Panc1 (cell line): ENCODE results near the gene VCPKMT. TPM values are rescaled to one million over a fixed set of nuclear protein-coding genes. Genes with fewer than 3 reads are reported as not detected.

ENCODE experiments used
- ATAC-seq: fragments of 200-7000 bp; cut with Tn5 transposase; 2 replicates; pipeline ENCODE4 v1.9.1; 2020; ENCODE audit warnings: mild to moderate bottlenecking, moderate library complexity
- BruUV-seq: library from RNA; stranded (reverse); fragments of 400-500 nt; replicated peaks from 2 replicates; lab custom pipeline; 2021; lab: Mats Ljungman, UMichigan
- CTCF ChIA-PET: fragments of 300-600 bp; sonication (Branson Sonifier 250); formaldehyde crosslinking; loops from one replicate; lab custom pipeline; 2022; ENCODE audit warnings: antibody characterized with exemption; lab: Charles Lee
- POLR2A ChIA-PET: fragments of 300-600 bp; sonication (Branson Sonifier 250); formaldehyde crosslinking; loops from one replicate; lab custom pipeline; 2022; ENCODE audit warnings: antibody characterized with exemption; lab: Charles Lee
- DNase-seq: peaks from one replicate; pipeline ENCODE4 v3.0.0-alpha.2; 2010; ENCODE audit warnings: low read depth, low spot score
- H3K27ac ChIP-seq: 2 replicates; pipeline ENCODE4 v1.5.1; 2011; ENCODE audit warnings: mild to moderate bottlenecking, low read length, inconsistent platforms
- H3K27me3 ChIP-seq: fragments of 200-500 bp; sonication (Bioruptor generic); 2 replicates; pipeline ENCODE4 v1.6.0; 2014; ENCODE audit warnings: low read length, inconsistent platforms; ENCODE audit not compliant: control insufficient read depth, insufficient read depth
- H3K36me3 ChIP-seq: fragments of 200-500 bp; sonication (Bioruptor generic); 2 replicates; pipeline ENCODE4 v1.5.1; 2014; ENCODE audit warnings: inconsistent platforms, mild to moderate bottlenecking, low read length, moderate library complexity; ENCODE audit not compliant: control insufficient read depth, insufficient read depth
- H3K4me1 ChIP-seq: 2 replicates; pipeline ENCODE4 v1.5.1; 2011; ENCODE audit warnings: inconsistent platforms, mild to moderate bottlenecking, low read length, moderate library complexity; ENCODE audit not compliant: control insufficient read depth, insufficient read depth
- H3K4me3 ChIP-seq, 2 experiments: 2 replicates each; pipeline ENCODE4 v1.5.1; 2011 to 2012; ENCODE audit warnings: low read depth in 2 of 2, low read length in 2 of 2, mild to moderate bottlenecking in 2 of 2, inconsistent platforms in 1 of 2, moderate library complexity in 1 of 2
- H3K9me3 ChIP-seq: fragments of 200-500 bp; sonication (Bioruptor generic); 2 replicates; pipeline ENCODE4 v1.5.1; 2014; ENCODE audit warnings: low read depth, mild to moderate bottlenecking, inconsistent platforms, low read length, moderate library complexity; ENCODE audit not compliant: control insufficient read depth, insufficient read depth
- POLR2AphosphoS5 ChIP-seq: IDR thresholded peaks from 2 replicates; pipeline ENCODE4 v1.6.1; 2012; ENCODE audit warnings: mild to moderate bottlenecking, low read depth, low read length, moderate library complexity
- REST ChIP-seq, 2 experiments: IDR thresholded peaks; 2 replicates each; pipeline ENCODE4 v1.6.1; 2011 to 2012; ENCODE audit warnings: low read depth in 2 of 2, control low read depth in 1 of 2, low read length in 1 of 2, mild to moderate bottlenecking in 1 of 2, moderate library complexity in 1 of 2; ENCODE audit not compliant: insufficient read depth in 1 of 2
- SIN3A ChIP-seq: IDR thresholded peaks from 2 replicates; pipeline ENCODE4 v1.6.1; 2012; ENCODE audit warnings: low read depth, mild to moderate bottlenecking, low read length, moderate library complexity, borderline replicate concordance; ENCODE audit not compliant: insufficient read depth
- TCF7L2 ChIP-seq: IDR thresholded peaks from 2 replicates; pipeline ENCODE4 v1.6.1; 2011; ENCODE audit warnings: mild to moderate bottlenecking, low read depth, low read length, inconsistent platforms
- in situ Hi-C: cut with HindIII; loops from 2 replicates; pipeline ENCODE4 v1.10.0; 2016; ENCODE audit warnings: low sequenced_read_pairs, low pct_unique_long_range_greater_than_20kb
- intact Hi-C: fragments of 100-400 bp; cut with micrococcal nuclease; formaldehyde crosslinking; loops from one replicate; pipeline ENCODE4 v1.10.0; 2022; ENCODE audit not compliant: unreplicated experiment
- total RNA-seq: library from RNA; stranded (reverse); gene quantifications from one replicate; pipeline ENCODE4 v1.2.1, GENCODE V29; 2021; ENCODE audit not compliant: unreplicated experiment
- TF ChIP-seq, protein P1 (sequence below): fragments of 450-650 bp; IDR thresholded peaks from 2 replicates; pipeline ENCODE4 v1.5.1; 2017; ENCODE audit warnings: mild to moderate bottlenecking

Gene VCPKMT
- total RNA-seq, 1 experiment from 2014 or later, result 6.1 TPM

DNA sequence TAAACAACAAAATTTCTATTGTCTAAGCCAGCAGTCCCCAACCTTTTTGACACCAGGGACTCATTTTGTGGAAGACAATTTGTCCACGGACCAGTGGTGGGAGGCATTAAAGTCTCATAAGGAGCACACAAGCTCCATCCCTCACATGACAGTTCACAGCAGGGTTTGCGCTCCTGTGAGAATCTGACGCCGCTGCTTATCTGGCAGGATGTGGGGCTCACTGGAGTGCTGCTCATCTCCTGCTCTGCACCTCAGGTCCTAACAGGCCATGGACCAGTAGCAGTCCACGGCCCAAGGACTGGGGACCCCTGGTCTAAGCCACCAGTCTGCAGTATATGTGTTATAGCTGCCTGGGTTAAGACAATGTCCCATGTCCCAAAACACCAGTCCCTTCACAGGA is 27.2 kb downstream of the VCPKMT start:
- Histone ChIP-seq H3K36me3 (no peaks in the 10 kb centered on the region), H3K4me1 (no peaks in the 10 kb centered on the region), H3K27me3 (no peaks in the 10 kb centered on the region), H3K4me3 (no peak overlapping the region), H3K9me3 (no peaks in the 10 kb centered on the region), H3K27ac (no peak overlapping the region)
- ChIA-PET POLR2A (no interaction called here), CTCF (no interaction called here)
- in situ Hi-C loops (no loop called here), intact Hi-C loops (loop anchor here (2.0 kb wide), 1 partner anchor 18 kb away; no protein-coding TSS in a partner anchor)
- TF ChIP-seq REST (IDR thresholded peaks at IDR 0.05; ENCODE audit: insufficient read depth in 1 of 2, low read depth in 2 of 2, low read length in 1 of 2) (no peak), TCF7L2 (no peak), POLR2AphosphoS5 (no peak), SIN3A (no peak)
- TF ChIP-seq, protein P1, sequence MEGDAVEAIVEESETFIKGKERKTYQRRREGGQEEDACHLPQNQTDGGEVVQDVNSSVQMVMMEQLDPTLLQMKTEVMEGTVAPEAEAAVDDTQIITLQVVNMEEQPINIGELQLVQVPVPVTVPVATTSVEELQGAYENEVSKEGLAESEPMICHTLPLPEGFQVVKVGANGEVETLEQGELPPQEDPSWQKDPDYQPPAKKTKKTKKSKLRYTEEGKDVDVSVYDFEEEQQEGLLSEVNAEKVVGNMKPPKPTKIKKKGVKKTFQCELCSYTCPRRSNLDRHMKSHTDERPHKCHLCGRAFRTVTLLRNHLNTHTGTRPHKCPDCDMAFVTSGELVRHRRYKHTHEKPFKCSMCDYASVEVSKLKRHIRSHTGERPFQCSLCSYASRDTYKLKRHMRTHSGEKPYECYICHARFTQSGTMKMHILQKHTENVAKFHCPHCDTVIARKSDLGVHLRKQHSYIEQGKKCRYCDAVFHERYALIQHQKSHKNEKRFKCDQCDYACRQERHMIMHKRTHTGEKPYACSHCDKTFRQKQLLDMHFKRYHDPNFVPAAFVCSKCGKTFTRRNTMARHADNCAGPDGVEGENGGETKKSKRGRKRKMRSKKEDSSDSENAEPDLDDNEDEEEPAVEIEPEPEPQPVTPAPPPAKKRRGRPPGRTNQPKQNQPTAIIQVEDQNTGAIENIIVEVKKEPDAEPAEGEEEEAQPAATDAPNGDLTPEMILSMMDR, result no peak
- ATAC-seq, result no peak
- BruUV-seq, result no TSS peak
- DNase-seq, result no peak

- ChIA-PET POLR2A (no interaction called here), CTCF (no interaction called here)
- no peak overlapping the region for H3K27ac ChIP-seq
- intact Hi-C loops (loop anchor here (2.0 kb wide), 1 partner anchor 18 kb away; no protein-coding TSS in a partner anchor), in situ Hi-C loops (no loop called here)
- H3K27me3 ChIP-seq, result no peaks in the 10 kb centered on the region
- H3K4me3 ChIP-seq, result no peak overlapping the region
- no TSS peak for BruUV-seq
- no peaks in the 10 kb centered on the region for H3K36me3 ChIP-seq
- DNase-seq, result no peak
- ATAC-seq, result no peak
- no peaks in the 10 kb centered on the region for H3K4me1 ChIP-seq
- H3K9me3 ChIP-seq, result no peaks in the 10 kb centered on the region
- TF ChIP-seq, protein P1, result no peak
- TF ChIP-seq SIN3A, result no peak
- TF ChIP-seq REST (IDR thresholded peaks at IDR 0.05; ENCODE audit: insufficient read depth in 1 of 2, low read depth in 2 of 2, low read length in 1 of 2), result no peak
- no peak for TF ChIP-seq POLR2AphosphoS5
- TF ChIP-seq TCF7L2, result no peak
These were observed 27.6 kb downstream of the VCPKMT start for GRCh38 chr14:50088731-50089130.
